Keratinocyte (primary cell): ENCODE results near the gene OPTN.

Source experiments
- CTCF ChIP-seq, 3 experiments: IDR thresholded peaks in 1 of 3; conservative IDR thresholded peaks in 1 of 3; optimal IDR thresholded peaks in 1 of 3; 2 replicates in 2 of 3; 3 replicates in 1 of 3; pipeline versions ENCODE3 to v1.5.1; 2011; ENCODE audit warnings: low read length in 3 of 3, mild to moderate bottlenecking in 3 of 3, moderate library complexity in 2 of 3, control low read depth in 1 of 3, inconsistent platforms in 1 of 3; ENCODE audit not compliant: insufficient read depth in 2 of 3; ENCODE audit errors: extremely low read depth in 1 of 3
- EZH2 ChIP-seq: IDR thresholded peaks from one replicate; pipeline ENCODE4 v1.6.1; 2012; ENCODE audit warnings: inconsistent platforms, mild to moderate bottlenecking, low read length, moderate library complexity

GRCh38 chr10:13092291-13093102 lies 7.5 kb upstream of the OPTN start:
- TF ChIP-seq CTCF (optimal IDR thresholded peaks at IDR 0.05 in 1 of 3, IDR thresholded peaks at IDR 0.05 in 1 of 3, conservative IDR thresholded peaks at IDR 0.05 in 1 of 3; ENCODE audit: extremely low read depth in 1 of 3, insufficient read depth in 2 of 3, low read length in 3 of 3) (no peak), EZH2 (no peak)
